Pancreas (tissue), 10 donors: Measurements from ENCODE around the gene ACAP3. TPM values are rescaled to one million over a fixed set of nuclear protein-coding genes. Genes with fewer than 3 reads are reported as not detected.
A peak's percentile ranks its signal among the peaks of the same experiment; 100 is the strongest.

Experiments
- ATAC-seq, 4 donors: fragments of 200-7000 bp; cut with Tn5 transposase; one replicate each; pipeline versions ENCODE4 v1.8.0 to v1.9.1; 2020; ENCODE audit warnings: mild to moderate bottlenecking in 4 of 4, moderate library complexity in 4 of 4
- DNase-seq, 6 donors: peaks; one replicate each; pipeline ENCODE4 v3.0.0-alpha.2; 2020
- FAIRE-seq: peaks from 2 replicates; lab custom pipeline; 2012; peaks lifted over from hg19 to GRCh38; lab: Jason Lieb, UNC
- H3K27ac ChIP-seq, 4 donors: fragments of 200-600 bp; sonication (generic); 1 replicate in 3 of 4; 2 replicates in 1 of 4; pipeline versions ENCODE4 v1.5.0 to v1.8.0; 2020
- H3K27me3 ChIP-seq, 4 donors: fragments of 200-600 bp; one replicate each; pipeline ENCODE4 v1.8.0; 2021
- H3K36me3 ChIP-seq, 3 donors: fragments of 200-600 bp; sonication (generic) in 1 of 3; one replicate each; pipeline versions ENCODE4 v1.5.0 to v1.8.0; 2020 to 2021
- H3K4me1 ChIP-seq, 3 donors: fragments of 200-600 bp; one replicate each; pipeline ENCODE4 v1.8.0; 2021
- H3K4me3 ChIP-seq, 4 donors: fragments of 200-600 bp; sonication (generic) in 2 of 4; one replicate each; pipeline versions ENCODE4 v1.5.0 to v1.8.0; 2020 to 2021
- H3K9me3 ChIP-seq, 4 donors: fragments of 200-600 bp; one replicate each; pipeline ENCODE4 v1.8.0; 2021
- CTCF ChIP-seq, 4 donors: fragments of 200-600 bp; sonication (generic) in 3 of 4; IDR thresholded peaks; one replicate each; pipeline versions ENCODE4 v1.5.0 to v1.8.0; 2021; ENCODE audit warnings: antibody characterized with exemption in 4 of 4
- WGBS, 2 donors: extraction: QIAGEN DNeasy Blood & Tissue Kit; methylation state at CpG; one replicate each; pipeline ENCODE4 v1.1.7; 2013; 5-methylcytosine and 5-hydroxymethylcytosine counted together
- intact Hi-C, 3 donors: fragments of 100-400 bp; cut with DNase I; formaldehyde crosslinking; loops; one replicate each; pipeline versions ENCODE4 v1.11.1 to v1.14.2; 2022
- polyA plus RNA-seq, 2 donors: library from polyadenylated mRNA; stranded (reverse); fragments of 200-250 nt; gene quantifications; one replicate each; pipeline ENCODE4 v1.2.3, GENCODE V29; 2013
- total RNA-seq, 6 donors: library from RNA; stranded (reverse); fragmentation: NEBNext Ultra II Directional in 4 of 6; extraction: Animal tissue kit (Norgen Biotek cat#: 25700) in 4 of 6; gene quantifications; one replicate each; pipeline versions ENCODE4 v1.2.1 to v1.2.4, GENCODE V29; 2021 to 2023
- donor health status: healthy with polysubstance abuse.
- donor health status: DM: no; HTN: no; CAD: no; lungs with moderate emphysema.
- donor health status: DM: no; HTN: no; CAD: no.
- donor health status: control.
- donor health status: control.
- donor health status: Bipolar disorder and iron deficiency.
- donor health status: DM: yes; HTN: yes; CAD: no.
- donor health status: DM: no; HTN: no; CAD: no.
- donor health status: DM: no; HTN: no; CAD: no.
- donor health status: DM: yes; HTN: yes; CAD: no.

ACAP3 gene
- total and polyA plus RNA-seq, 8 donors, result 15.2 to 133 (median 21.4) TPM

DNA sequence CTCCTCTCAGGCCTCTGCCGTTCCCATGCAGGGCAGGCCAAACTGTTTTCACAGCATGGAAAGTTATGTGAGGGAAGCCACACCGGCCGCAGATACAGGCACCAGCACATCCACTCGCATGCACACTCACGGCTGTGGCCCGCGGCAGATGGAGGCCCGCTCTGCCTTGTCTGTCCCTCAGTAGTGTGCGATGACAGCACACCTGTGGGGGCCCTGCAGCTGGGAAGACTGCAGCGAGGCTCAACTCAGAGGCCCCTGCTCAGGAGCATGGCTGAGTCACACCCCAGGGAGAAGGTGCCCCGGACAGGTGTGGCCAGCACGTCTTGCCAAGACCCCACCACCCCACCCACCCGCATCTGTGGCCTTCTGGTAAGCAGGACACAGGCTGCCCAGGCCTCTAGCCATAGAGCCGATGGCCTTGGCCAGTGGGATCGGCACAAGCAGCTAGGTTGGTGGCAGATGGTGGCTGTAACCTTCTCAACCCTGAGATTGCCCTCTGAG is 32.7 kb downstream of the ACAP3 start:
- no peaks in the 10 kb centered on the region for H3K9me3 ChIP-seq
- WGBS, 2 donors, result 86 to 87% methylated on average over 15 of the region's 15 CpGs
- no peaks in the 10 kb centered on the region for H3K27me3 ChIP-seq
- FAIRE-seq (no peak), ATAC-seq (no peak), DNase-seq (peak in 1 of 6 donors; percentile 76)
- H3K36me3 ChIP-seq, result no peaks in the 10 kb centered on the region
- TF ChIP-seq CTCF (IDR thresholded peaks at IDR 0.05), result no peak
- no peak overlapping the region for H3K27ac ChIP-seq
- peaks cover 10 to 21% (median 14%) of the 10 kb centered on the region in 3 donors for H3K4me1 ChIP-seq
- intact Hi-C loops, result no loop called here
- H3K4me3 ChIP-seq, result no peak overlapping the region

DNA sequence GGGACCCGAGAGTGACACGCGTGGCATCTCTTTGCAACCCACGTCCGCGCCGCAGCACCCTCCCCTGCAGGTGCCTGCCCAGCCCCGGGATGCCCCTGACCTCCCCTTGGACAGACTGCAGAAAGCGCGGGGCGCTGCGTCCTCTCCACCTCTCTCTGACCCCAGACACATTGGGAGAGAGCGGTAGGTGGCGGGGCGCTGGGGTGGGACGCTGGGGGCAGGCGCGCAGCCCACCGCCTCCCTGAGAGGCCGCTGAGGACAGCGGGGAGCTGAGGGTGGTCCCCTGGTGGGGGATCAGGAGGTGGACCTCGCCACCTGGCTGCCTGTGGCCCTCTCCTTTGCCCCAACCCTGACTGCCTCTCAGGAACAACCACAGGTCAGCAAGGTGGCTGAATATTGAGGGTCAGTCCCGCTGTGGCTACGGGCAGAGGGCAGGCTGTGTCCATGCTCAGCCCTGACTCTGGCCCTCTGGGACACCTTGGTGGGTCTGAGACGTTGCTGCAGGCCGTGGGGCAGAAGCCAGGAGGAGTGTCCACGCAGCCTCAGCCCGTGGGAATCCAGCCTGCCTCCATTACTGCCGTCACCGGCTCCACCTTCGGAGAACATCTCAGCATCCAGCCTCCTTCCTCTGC is 33.3 kb downstream of the ACAP3 start:
- intact Hi-C loops, result no loop called here
- Histone ChIP-seq H3K36me3 (no peaks in the 10 kb centered on the region), H3K9me3 (no peaks in the 10 kb centered on the region), H3K27me3 (no peaks in the 10 kb centered on the region), H3K27ac (peak overlapping the region in 3 of 4 donors; percentile 35 to 61 (median 37)), H3K4me1 (peaks cover 10 to 21% (median 14%) of the 10 kb centered on the region in 3 donors), H3K4me3 (peak overlapping the region; percentile 95 to 98 (median 96))
- no peak for FAIRE-seq
- no peak for TF ChIP-seq CTCF (IDR thresholded peaks at IDR 0.05)
- 21 to 22% methylated on average over 31 of the region's 31 CpGs for WGBS, 2 donors
- peak in 1 of 4 donors; percentile 4 for ATAC-seq
- peak in 1 of 6 donors; percentile 84 for DNase-seq

GRCh38 chr1:1273512-1274298 is 34.0 kb downstream of the ACAP3 start, which contains the start of gene UBE2J2:
Gene UBE2J2, minus strand, starts transcription at chr1:1273854. Its CDS starts 5,862 bp downstream, at chr1:1267992.
- H3K4me3 ChIP-seq, result peak within 1 kb of the TSS; percentile 95 to 98 (median 96)
- 0 to 1% methylated on average over 60 to 105 of the region's 105 CpGs for WGBS, 2 donors
- DNase-seq, result peak; percentile 92 to 98 (median 95)
- H3K27ac ChIP-seq, result peak within 1 kb of the TSS; percentile 35 to 61 (median 54)
- H3K9me3 ChIP-seq, result no peaks in the 10 kb centered on the region
- H3K27me3 ChIP-seq, result no peaks in the 10 kb centered on the region
- H3K4me1 ChIP-seq, result peaks cover 10 to 21% (median 14%) of the 10 kb centered on the region in 3 donors
- intact Hi-C loops, result no loop called here
- peak; percentile 96 to 98 (median 96) for ATAC-seq
- no peaks in the 10 kb centered on the region for H3K36me3 ChIP-seq
- no peak for FAIRE-seq
- no peak for TF ChIP-seq CTCF (IDR thresholded peaks at IDR 0.05)

DNA sequence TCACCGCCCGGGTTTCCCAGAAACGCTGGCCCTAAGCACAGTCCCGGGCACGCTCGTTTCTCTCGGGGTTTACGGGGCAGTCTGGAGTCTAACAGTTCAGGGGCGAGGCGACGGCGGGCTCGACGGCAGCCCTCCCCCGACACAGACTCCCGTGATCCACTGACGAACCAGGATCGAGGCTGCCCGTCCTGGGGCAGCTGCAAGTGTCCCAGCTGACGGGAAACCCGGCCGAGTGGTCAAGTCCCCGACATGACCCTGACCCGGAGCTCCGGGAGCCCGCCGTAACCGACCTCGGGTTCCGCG is 34.6 kb downstream of the ACAP3 start:
- peak in 3 of 6 donors; percentile 14 to 80 (median 63) for DNase-seq
- no peak for ATAC-seq
- no peak for TF ChIP-seq CTCF (IDR thresholded peaks at IDR 0.05)
- H3K36me3 ChIP-seq, result no peaks in the 10 kb centered on the region
- H3K27me3 ChIP-seq, result no peaks in the 10 kb centered on the region
- H3K4me3 ChIP-seq, result peak overlapping the region; percentile 95 to 98 (median 96)
- H3K9me3 ChIP-seq, result no peaks in the 10 kb centered on the region
- peak overlapping the region; percentile 35 to 61 (median 54) for H3K27ac ChIP-seq
- H3K4me1 ChIP-seq, result peaks cover 10 to 21% (median 14%) of the 10 kb centered on the region in 3 donors
- intact Hi-C loops, result no loop called here
- FAIRE-seq, result no peak
- 0 to 1% methylated on average over 31 of the region's 31 CpGs for WGBS, 2 donors
